T-cell (primary cell): Measurements from ENCODE around the gene ADAMTS13. TPM values are rescaled to one million over a fixed set of nuclear protein-coding genes. Genes with fewer than 3 reads are reported as not detected.

Experiments
- ATAC-seq, 4 experiments: fragments of 200-7000 bp in 3 of 4; fragments of 150-1000 bp in 1 of 4; cut with Tn5 transposase; replicated peaks in 1 of 4; 1 replicate in 3 of 4; 2 replicates in 1 of 4; pipeline ENCODE4 v1.10.0; 2021; ENCODE audit warnings: moderate library complexity in 3 of 4, mild to moderate bottlenecking in 2 of 4, moderate number of reproducible peaks in 1 of 4
- CTCF ChIA-PET, 2 donors: fragments of 300-600 bp; sonication (Branson Sonifier 250); formaldehyde crosslinking; loops; one replicate each; lab custom pipeline; 2022; ENCODE audit warnings: antibody characterized with exemption in 2 of 2; lab: Charles Lee
- POLR2A ChIA-PET, 2 donors: fragments of 300-600 bp; sonication (Branson Sonifier 250); formaldehyde crosslinking; loops; one replicate each; lab custom pipeline; 2022; ENCODE audit warnings: antibody characterized with exemption in 2 of 2; lab: Charles Lee
- DNase-seq, 35 experiments: peaks; one replicate each; pipeline versions ENCODE4 v3.0.0 to v3.0.0-alpha.2; 2013 to 2023
- H3K27ac ChIP-seq: one replicate; pipeline ENCODE4 v1.5.1; 2013; ENCODE audit warnings: low read length
- H3K27me3 ChIP-seq, 2 experiments: replicated peaks in 1 of 2; 1 replicate in 1 of 2; 2 replicates in 1 of 2; pipeline versions ENCODE4 v1.6.1 to v1.7.0; 2013; ENCODE audit warnings: low read length in 1 of 2, mixed read lengths in 1 of 2; ENCODE audit not compliant: control insufficient read depth in 2 of 2, insufficient read depth in 2 of 2; ENCODE audit errors: extremely low read depth in 1 of 2
- H3K36me3 ChIP-seq, 2 donors: 1 replicate in 1 of 2; 2 replicates in 1 of 2; pipeline versions ENCODE4 v1.6.1 to v1.7.0; 2013; ENCODE audit warnings: low read length in 1 of 2; ENCODE audit not compliant: control insufficient read depth in 2 of 2, insufficient read depth in 1 of 2; ENCODE audit errors: extremely low read depth in 1 of 2
- H3K4me1 ChIP-seq, 2 experiments: 1 replicate in 1 of 2; 2 replicates in 1 of 2; pipeline versions ENCODE4 v1.6.1 to v1.7.0; 2013; ENCODE audit warnings: low read length in 2 of 2, mixed read lengths in 1 of 2; ENCODE audit not compliant: insufficient read depth in 2 of 2, control insufficient read depth in 1 of 2; ENCODE audit errors: extremely low read depth in 1 of 2
- H3K4me3 ChIP-seq, 2 donors: 1 replicate in 1 of 2; 2 replicates in 1 of 2; pipeline versions ENCODE4 v1.5.1 to v1.7.0; 2013; ENCODE audit warnings: mild to moderate bottlenecking in 2 of 2, low read length in 1 of 2, moderate library complexity in 1 of 2; ENCODE audit not compliant: control insufficient read depth in 1 of 2; ENCODE audit errors: extremely low read depth in 1 of 2
- H3K9me3 ChIP-seq: 2 replicates; pipeline ENCODE4 v1.7.0; 2013
- H3K27ac Mint-ChIP-seq, 2 donors: one replicate each; pipeline ENCODE4 v1.8.0; 2020 to 2021; ENCODE audit warnings: mild to moderate bottlenecking in 2 of 2, mixed read lengths in 2 of 2
- H3K27me3 Mint-ChIP-seq, 2 donors: one replicate each; pipeline ENCODE4 v1.8.0; 2021 to 2022; ENCODE audit warnings: mixed read lengths in 2 of 2
- H3K36me3 Mint-ChIP-seq: one replicate; pipeline ENCODE4 v1.8.0; 2021; ENCODE audit warnings: mixed read lengths
- H3K4me1 Mint-ChIP-seq, 3 donors: one replicate each; pipeline ENCODE4 v1.8.0; 2020 to 2022; ENCODE audit warnings: mixed read lengths in 3 of 3, mild to moderate bottlenecking in 1 of 3
- H3K4me3 Mint-ChIP-seq, 3 donors: one replicate each; pipeline ENCODE4 v1.8.0; 2020 to 2022; ENCODE audit warnings: mild to moderate bottlenecking in 3 of 3, mixed read lengths in 3 of 3, moderate library complexity in 3 of 3
- H3K9me3 Mint-ChIP-seq, 3 donors: one replicate each; pipeline ENCODE4 v1.8.0; 2020 to 2022; ENCODE audit warnings: mixed read lengths in 3 of 3
- WGBS: methylation state at CpG from one replicate; pipeline ENCODE4 v1.1.5; 2013; ENCODE audit warnings: missing lambda C conversion rate; ENCODE audit not compliant: insufficient coverage; 5-methylcytosine and 5-hydroxymethylcytosine counted together
- total RNA-seq, 35 experiments: library from RNA in 6 of 35; stranded (reverse) in 6 of 35; fragments of 120-200 nt in 1 of 35; gene quantifications; one replicate each; pipeline versions ENCODE4 v1.2.1 to v1.2.4 and lab custom pipeline; 2013 to 2026

The ADAMTS13 gene
- total RNA-seq, 5 donors from 2014 or later (not counting 1 experiment from before 2014, with no cell fraction given) = 1.3 to 3.3 (median 2.4) TPM

DNA sequence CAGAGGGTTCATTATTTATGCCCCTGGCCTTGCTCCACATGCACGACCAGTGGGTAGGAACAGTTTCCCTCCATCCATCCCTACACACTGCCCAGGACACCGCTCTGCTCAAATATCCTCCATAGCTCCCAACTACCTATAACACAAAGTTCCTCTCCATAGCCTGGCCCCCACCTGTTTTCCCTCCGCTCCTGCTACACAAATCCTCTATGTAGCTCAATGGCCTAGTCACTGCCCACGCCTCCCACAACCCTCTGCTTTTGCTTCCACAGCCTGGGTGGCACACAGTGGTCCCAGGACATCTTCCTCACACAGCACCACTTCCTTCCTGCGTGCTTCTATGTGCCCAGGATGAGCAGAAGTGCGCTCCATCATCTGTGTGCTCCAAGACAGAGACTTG lies 24.8 kb upstream of the ADAMTS13 start:
- Mint-ChIP-seq H3K27ac (no peak overlapping the region), H3K4me1 (no peaks in the 10 kb centered on the region), H3K9me3 (no peaks in the 10 kb centered on the region), H3K4me3 (no peak overlapping the region), H3K27me3 (no peaks in the 10 kb centered on the region), H3K36me3 (no peaks in the 10 kb centered on the region)
- POLR2A ChIA-PET = no interaction called here
- WGBS = 86% methylated on average over 3 of the region's 6 CpGs
- peaks cover 0 to 6% of the 10 kb centered on the region in 2 experiments for H3K4me1 ChIP-seq
- no peak overlapping the region for H3K4me3 ChIP-seq
- CTCF ChIA-PET = no interaction called here
- no peaks in the 10 kb centered on the region for H3K9me3 ChIP-seq
- H3K27ac ChIP-seq = no peak overlapping the region
- no peak for DNase-seq
- peaks cover 0 to under 1% of the 10 kb centered on the region in 2 donors for H3K36me3 ChIP-seq
- ATAC-seq = no peak
- peaks cover 0 to 15% of the 10 kb centered on the region in 2 experiments for H3K27me3 ChIP-seq

DNA sequence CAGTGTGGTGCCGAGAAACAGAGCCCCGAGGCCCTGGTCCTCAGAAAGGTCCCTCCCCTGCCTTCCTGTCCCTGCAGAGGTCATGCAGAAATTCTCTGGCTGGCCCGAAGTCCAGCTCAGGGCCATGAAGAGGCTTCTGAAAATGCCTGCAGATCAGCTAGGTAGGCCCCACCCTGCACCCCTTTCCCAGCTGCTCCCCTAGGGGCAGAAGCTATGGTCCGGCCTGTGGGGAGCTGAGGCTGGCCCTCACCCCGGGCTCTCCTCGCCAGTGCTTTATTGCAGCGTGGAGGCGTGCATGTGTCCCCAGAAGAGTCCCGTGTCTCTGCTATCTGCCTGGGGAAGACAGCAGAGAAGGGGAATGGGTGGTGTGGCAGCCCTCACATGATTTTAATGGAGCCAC lies 24.3 kb upstream of the ADAMTS13 start:
- ChIA-PET CTCF (no interaction called here), POLR2A (no interaction called here)
- no peak overlapping the region for H3K27ac ChIP-seq
- no peaks in the 10 kb centered on the region for H3K27me3 Mint-ChIP-seq
- no peaks in the 10 kb centered on the region for H3K9me3 ChIP-seq
- ATAC-seq (no peak), DNase-seq (no peak)
- no peaks in the 10 kb centered on the region for H3K4me1 Mint-ChIP-seq
- no peaks in the 10 kb centered on the region for H3K36me3 Mint-ChIP-seq
- peaks cover 0 to 6% of the 10 kb centered on the region in 2 experiments for H3K4me1 ChIP-seq
- H3K27me3 ChIP-seq = peaks cover 0 to 15% of the 10 kb centered on the region in 2 experiments
- 75% methylated on average over 4 of the region's 9 CpGs for WGBS
- peaks cover 0 to 5% of the 10 kb centered on the region in 2 donors for H3K36me3 ChIP-seq
- no peak overlapping the region for H3K4me3 Mint-ChIP-seq
- H3K27ac Mint-ChIP-seq = no peak overlapping the region
- H3K9me3 Mint-ChIP-seq = no peaks in the 10 kb centered on the region
- no peak overlapping the region for H3K4me3 ChIP-seq

DNA sequence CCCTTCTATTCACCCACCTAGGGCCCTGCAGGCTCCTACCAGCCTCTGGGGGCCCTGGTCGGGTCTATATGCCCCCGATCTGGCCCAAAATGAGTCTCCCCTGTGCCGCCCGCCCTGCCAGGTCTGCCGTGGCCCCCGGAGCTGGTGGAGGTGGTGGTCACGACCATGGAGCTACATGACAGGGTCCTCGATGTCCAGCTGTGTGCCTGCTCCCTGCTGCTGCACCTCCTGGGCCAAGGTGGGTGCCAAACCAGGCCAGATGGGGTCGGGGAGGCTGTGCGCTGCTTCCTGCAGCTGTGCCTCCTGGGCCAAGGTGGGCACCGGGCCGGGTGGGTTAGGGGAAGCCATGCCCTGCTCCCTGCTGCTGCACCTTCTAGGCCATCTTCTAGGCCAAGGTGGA lies 21.9 kb upstream of the ADAMTS13 start:
- ChIA-PET CTCF (interaction anchor here in 1 of 2 donors (0.7 kb wide), 1 partner anchor 91 kb away, joined by 4 read pairs; no protein-coding TSS in a partner anchor), POLR2A (interaction anchor here in 1 of 2 donors (0.6 kb wide), 1 partner anchor 983 kb away, joined by 4 read pairs; no protein-coding TSS in a partner anchor)
- H3K9me3 ChIP-seq = no peaks in the 10 kb centered on the region
- H3K27me3 Mint-ChIP-seq = no peaks in the 10 kb centered on the region
- peaks cover 0 to 15% of the 10 kb centered on the region in 2 experiments for H3K4me1 ChIP-seq
- H3K27ac ChIP-seq = no peak overlapping the region
- DNase-seq (no peak), ATAC-seq (no peak)
- H3K27ac Mint-ChIP-seq = no peak overlapping the region
- peaks cover 0 to 4% (median 4%) of the 10 kb centered on the region in 3 donors for H3K4me1 Mint-ChIP-seq
- H3K27me3 ChIP-seq = no peaks in the 10 kb centered on the region
- no peaks in the 10 kb centered on the region for H3K36me3 Mint-ChIP-seq
- 90% methylated on average over 12 of the region's 12 CpGs for WGBS
- H3K9me3 Mint-ChIP-seq = no peaks in the 10 kb centered on the region
- no peak overlapping the region for H3K4me3 ChIP-seq
- peaks cover 3 to 11% of the 10 kb centered on the region in 2 donors for H3K36me3 ChIP-seq
- H3K4me3 Mint-ChIP-seq = no peak overlapping the region

DNA sequence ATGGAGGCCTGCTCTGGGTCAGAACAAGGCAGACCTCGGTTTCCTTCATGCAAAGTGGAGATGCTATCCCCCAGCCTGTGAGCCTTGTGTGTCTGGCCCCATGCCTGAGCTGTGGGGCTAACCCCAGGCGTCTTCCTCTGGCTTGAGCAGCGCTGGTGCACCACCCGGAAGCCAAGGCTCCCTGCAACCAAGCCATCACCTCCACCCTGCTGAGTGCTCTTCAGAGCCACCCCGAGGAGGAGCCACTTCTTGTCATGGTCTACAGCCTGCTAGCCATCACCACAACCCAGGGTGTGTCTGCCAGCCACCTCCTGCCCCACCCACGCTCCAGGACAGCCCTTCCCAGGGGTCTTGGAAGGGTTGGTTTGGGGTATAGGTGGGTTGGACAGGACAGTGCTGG lies 20.6 kb upstream of the ADAMTS13 start:
- no peak overlapping the region for H3K27ac Mint-ChIP-seq
- H3K36me3 ChIP-seq = peaks cover 10 to 23% of the 10 kb centered on the region in 2 donors
- no peaks in the 10 kb centered on the region for H3K9me3 Mint-ChIP-seq
- no peaks in the 10 kb centered on the region for H3K9me3 ChIP-seq
- no peaks in the 10 kb centered on the region for H3K27me3 Mint-ChIP-seq
- WGBS = 93% methylated on average over 4 of the region's 6 CpGs
- no peak for ATAC-seq
- no peak overlapping the region for H3K4me3 ChIP-seq
- CTCF ChIA-PET = no interaction called here
- H3K4me1 Mint-ChIP-seq = peaks cover 0 to 4% (median 4%) of the 10 kb centered on the region in 3 donors
- H3K36me3 Mint-ChIP-seq = peaks cover under 1% of the 10 kb centered on the region
- H3K27ac ChIP-seq = no peak overlapping the region
- H3K4me1 ChIP-seq = peaks cover 0 to 17% of the 10 kb centered on the region in 2 experiments
- H3K27me3 ChIP-seq = no peaks in the 10 kb centered on the region
- POLR2A ChIA-PET = no interaction called here
- no peak for DNase-seq
- no peak overlapping the region for H3K4me3 Mint-ChIP-seq

DNA sequence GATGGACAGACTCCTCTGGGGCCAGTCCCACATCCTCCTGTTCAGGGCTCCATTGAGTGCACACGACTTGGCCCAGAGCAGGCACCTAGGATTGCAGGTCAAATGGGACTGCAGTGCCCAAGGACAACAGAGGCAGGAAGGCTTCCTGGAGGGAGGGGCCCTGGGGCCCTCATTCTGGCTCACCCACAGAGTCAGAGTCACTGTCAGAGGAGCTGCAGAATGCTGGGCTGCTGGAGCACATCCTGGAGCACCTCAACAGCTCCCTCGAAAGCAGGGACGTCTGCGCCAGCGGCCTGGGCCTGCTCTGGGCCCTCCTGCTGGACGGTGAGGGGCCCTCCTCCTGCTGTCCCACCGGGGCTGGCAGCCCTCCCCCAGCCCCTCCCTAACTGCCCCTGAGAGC lies 19.5 kb upstream of the ADAMTS13 start:
- Histone ChIP-seq H3K27ac (no peak overlapping the region), H3K36me3 (peaks cover 11 to 33% of the 10 kb centered on the region in 2 donors), H3K4me1 (peaks cover 0 to 23% of the 10 kb centered on the region in 2 experiments), H3K4me3 (no peak overlapping the region), H3K27me3 (no peaks in the 10 kb centered on the region), H3K9me3 (no peaks in the 10 kb centered on the region)
- POLR2A ChIA-PET = no interaction called here
- 78% methylated on average over 5 of the region's 7 CpGs for WGBS
- CTCF ChIA-PET = no interaction called here
- Mint-ChIP-seq H3K9me3 (no peaks in the 10 kb centered on the region), H3K27ac (no peak overlapping the region), H3K36me3 (peaks cover 6% of the 10 kb centered on the region), H3K4me3 (no peak overlapping the region), H3K4me1 (peaks cover 0 to 12% (median 10%) of the 10 kb centered on the region in 3 donors), H3K27me3 (no peaks in the 10 kb centered on the region)
- no peak for DNase-seq
- no peak for ATAC-seq

DNA sequence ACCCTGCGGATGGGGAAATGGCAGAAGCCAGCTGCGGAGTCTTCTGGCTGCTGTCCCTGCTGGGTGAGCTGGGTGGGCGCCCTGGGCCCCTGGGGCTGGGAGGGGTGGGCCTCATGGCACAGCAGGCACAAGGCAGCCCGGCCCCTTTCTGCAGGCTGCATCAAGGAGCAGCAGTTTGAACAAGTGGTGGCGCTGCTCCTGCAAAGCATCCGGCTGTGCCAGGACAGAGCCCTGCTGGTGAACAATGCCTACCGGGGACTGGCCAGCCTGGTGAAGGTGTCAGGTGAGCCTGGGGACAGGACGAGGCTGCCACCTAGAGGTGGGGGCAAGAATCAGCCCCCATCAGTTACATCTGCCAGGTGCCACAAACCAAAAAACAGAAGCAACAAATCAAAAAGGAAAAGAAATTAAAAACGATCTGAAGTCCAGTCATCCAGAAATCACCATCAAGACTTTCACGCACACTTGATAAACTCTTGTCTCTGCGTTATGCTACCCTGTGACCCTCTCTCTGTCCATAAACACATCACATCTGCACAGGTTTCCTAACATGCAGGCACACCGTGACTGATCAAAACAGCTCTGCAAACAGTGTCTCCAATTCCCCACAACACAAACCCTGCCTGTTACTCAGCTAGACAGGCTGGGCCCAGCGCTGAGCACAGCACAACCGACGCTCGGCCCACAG lies 18.3 kb upstream of the ADAMTS13 start:
- POLR2A ChIA-PET = no interaction called here
- H3K4me1 ChIP-seq = peaks cover 0 to 23% of the 10 kb centered on the region in 2 experiments

More for the DNA sequence above, 18.3 kb upstream of the ADAMTS13 start:
- H3K9me3 ChIP-seq = no peaks in the 10 kb centered on the region
- H3K4me3 ChIP-seq = no peak overlapping the region
- CTCF ChIA-PET = interaction anchor here (0.6 to 1.5 kb wide), 3 partner anchors 12 to 57 kb away, joined by 3 read pairs; no protein-coding TSS in a partner anchor
- Mint-ChIP-seq H3K4me3 (no peak overlapping the region), H3K4me1 (peaks cover 0 to 12% (median 10%) of the 10 kb centered on the region in 3 donors), H3K27me3 (no peaks in the 10 kb centered on the region), H3K27ac (no peak overlapping the region), H3K9me3 (no peaks in the 10 kb centered on the region), H3K36me3 (peaks cover 6% of the 10 kb centered on the region)
- DNase-seq = peak; percentile 19 to 76 (median 54)
- ATAC-seq = peak; percentile 55 to 68 (median 61)
- H3K27me3 ChIP-seq = no peaks in the 10 kb centered on the region
- WGBS = 80% methylated on average over 12 of the region's 16 CpGs
- peaks cover 11 to 43% of the 10 kb centered on the region in 2 donors for H3K36me3 ChIP-seq
- H3K27ac ChIP-seq = no peak overlapping the region
